Vagina (tissue), 2 donors: ENCODE data around the gene ALG1.
"Not testable (repeated sequence)": the region's sequence is repeated elsewhere in the genome, so short reads cannot be mapped to it uniquely, and the experiment has no call there.

ENCODE experiments used
- CTCF ChIP-seq, 3 experiments: fragments of 450-650 bp in 2 of 3; fragments of 200-600 bp in 1 of 3; sonication (generic) in 1 of 3; IDR thresholded peaks; one replicate each; pipeline ENCODE4 v1.5.1; 2017 to 2019; ENCODE audit warnings: antibody characterized with exemption in 3 of 3, mild to moderate bottlenecking in 2 of 3, moderate library complexity in 2 of 3
- POLR2A ChIP-seq, 2 donors: fragments of 450-650 bp; IDR thresholded peaks; one replicate each; pipeline ENCODE4 v1.6.1; 2017; ENCODE audit warnings: antibody characterized with exemption in 2 of 2, mild to moderate bottlenecking in 2 of 2, moderate library complexity in 2 of 2
- POLR2AphosphoS5 ChIP-seq, 2 donors: sonication (generic); formaldehyde crosslinking; IDR thresholded peaks; one replicate each; pipeline ENCODE4 v1.9.0; 2017; ENCODE audit warnings: antibody characterized with exemption in 2 of 2, mild to moderate bottlenecking in 2 of 2, low read depth in 1 of 2; ENCODE audit not compliant: insufficient read depth in 1 of 2

GRCh38 chr16:5080461-5080860 lies 8.8 kb downstream of the ALG1 start:
- not testable (repeated sequence) for TF ChIP-seq CTCF (IDR thresholded peaks at IDR 0.05); POLR2AphosphoS5 (IDR thresholded peaks at IDR 0.05; ENCODE audit: insufficient read depth in 1 of 2, low read depth in 1 of 2); POLR2A (IDR thresholded peaks at IDR 0.05)
